Common myeloid progenitor, CD34-positive (primary cell): ENCODE data around the gene ABCA2.
"Not testable (repeated sequence)": the region's sequence is repeated elsewhere in the genome, so short reads cannot be mapped to it uniquely, and the experiment has no call there.

Experiments used
- CTCF ChIA-PET: fragments of 350-600 bp; sonication (Branson Sonifier 250); formaldehyde crosslinking; loops from one replicate; lab custom pipeline; 2021; ENCODE audit warnings: antibody characterized with exemption; lab: Charles Lee
- POLR2A ChIA-PET: fragments of 350-600 bp; sonication (Branson Sonifier 250); formaldehyde crosslinking; loops from one replicate; lab custom pipeline; 2021; ENCODE audit warnings: antibody characterized with exemption; lab: Charles Lee
- DNase-seq, 3 donors: peaks; one replicate each; pipeline versions ENCODE4 v3.0.0 to v3.0.0-alpha.2; 2013
- H3K27ac ChIP-seq, 2 experiments: 1 replicate in 1 of 2; 2 replicates in 1 of 2; pipeline ENCODE4 v1.7.0; 2013; ENCODE audit warnings: inconsistent platforms in 2 of 2, low read length in 2 of 2, mild to moderate bottlenecking in 2 of 2, low read depth in 1 of 2, moderate library complexity in 1 of 2; ENCODE audit not compliant: severe bottlenecking in 2 of 2, insufficient read depth in 1 of 2, poor library complexity in 1 of 2
- H3K27me3 ChIP-seq, 5 experiments: replicated peaks in 2 of 5; 1 replicate in 3 of 5; 2 replicates in 2 of 5; pipeline versions ENCODE4 v1.6.1 to v1.7.0; 2013; ENCODE audit warnings: low read length in 4 of 5, mild to moderate bottlenecking in 2 of 5, moderate library complexity in 2 of 5, inconsistent platforms in 1 of 5; ENCODE audit not compliant: insufficient read depth in 5 of 5, control insufficient read depth in 4 of 5
- H3K36me3 ChIP-seq, 4 experiments: 1 replicate in 2 of 4; 2 replicates in 2 of 4; pipeline versions ENCODE4 v1.6.1 to v1.7.0; 2013; ENCODE audit warnings: low read length in 3 of 4, control low read depth in 1 of 4, mild to moderate bottlenecking in 1 of 4; ENCODE audit not compliant: control insufficient read depth in 4 of 4, insufficient read depth in 4 of 4
- H3K4me1 ChIP-seq, 4 experiments: 1 replicate in 3 of 4; 2 replicates in 1 of 4; pipeline versions ENCODE4 v1.6.1 to v1.7.1; 2013; ENCODE audit warnings: low read length in 3 of 4, mild to moderate bottlenecking in 3 of 4, control low read depth in 1 of 4, inconsistent platforms in 1 of 4, moderate library complexity in 1 of 4; ENCODE audit not compliant: control insufficient read depth in 4 of 4, insufficient read depth in 4 of 4; ENCODE audit errors: control extremely low read depth in 1 of 4
- H3K4me3 ChIP-seq, 7 experiments: 1 replicate in 4 of 7; 2 replicates in 3 of 7; pipeline versions ENCODE4 v1.5.1 to v1.7.0; 2013; ENCODE audit warnings: mild to moderate bottlenecking in 7 of 7, low read length in 6 of 7, moderate library complexity in 6 of 7, inconsistent platforms in 2 of 7, low read depth in 2 of 7, control low read depth in 1 of 7; ENCODE audit not compliant: insufficient read depth in 4 of 7, control insufficient read depth in 1 of 7; ENCODE audit errors: extremely low read depth in 1 of 7
- H3K9me3 ChIP-seq, 5 experiments: 1 replicate in 4 of 5; 2 replicates in 1 of 5; pipeline versions ENCODE4 v1.6.1 to v1.7.1; 2013; ENCODE audit warnings: low read length in 4 of 5, mild to moderate bottlenecking in 2 of 5, inconsistent platforms in 1 of 5, low read depth in 1 of 5, moderate library complexity in 1 of 5; ENCODE audit not compliant: control insufficient read depth in 4 of 5, insufficient read depth in 2 of 5; ENCODE audit errors: control extremely low read depth in 1 of 5
- WGBS: methylation state at CpG from one replicate; pipeline ENCODE4 v1.1.5; 2013; ENCODE audit not compliant: insufficient coverage; 5-methylcytosine and 5-hydroxymethylcytosine counted together

Gene ABCA2

GRCh38 chr9:137007816-137008270 lies 20.2 kb downstream of the ABCA2 start:
- H3K27ac ChIP-seq, result no peak overlapping the region
- ChIA-PET POLR2A (interaction anchor here (1.5 kb wide), 1 partner anchor 11 kb away, joined by 3 read pairs; no protein-coding TSS in a partner anchor), CTCF (interaction anchor here (1.3 kb wide), 1 partner anchor 22 kb away, joined by 4 read pairs; no protein-coding TSS in a partner anchor)
- H3K27me3 ChIP-seq, result no peaks in the 10 kb centered on the region
- H3K4me3 ChIP-seq, result no peak overlapping the region
- WGBS, result 96% methylated on average over 13 of the region's 13 CpGs
- no peaks in the 10 kb centered on the region for H3K9me3 ChIP-seq
- H3K4me1 ChIP-seq, result peaks cover 0 to 17% (median 15%) of the 10 kb centered on the region in 4 experiments
- DNase-seq, result no peak
- H3K36me3 ChIP-seq, result peaks cover 0 to 42% (median 17%) of the 10 kb centered on the region in 4 experiments

GRCh38 chr9:137007108-137007815 lies 20.8 kb downstream of the ABCA2 start:
- POLR2A ChIA-PET, result interaction anchor here (0.7 to 1.3 kb wide), 2 partner anchors 11 to 14 kb away, joined by 3 read pairs; partner anchors contain the start of gene CLIC3

GRCh38 chr9:137006116-137007003 lies 21.7 kb downstream of the ABCA2 start:
- ChIA-PET POLR2A (interaction anchor here (0.7 to 1.3 kb wide), 2 partner anchors 10 to 15 kb away, joined by 3 read pairs; partner anchors contain the start of gene CLIC3), CTCF (interaction anchor here (1.0 to 1.7 kb wide), 3 partner anchors 8 to 29 kb away, joined by 3 to 7 read pairs (median 4); no protein-coding TSS in a partner anchor)
- peak; percentile 44 to 72 (median 72) for DNase-seq
- Histone ChIP-seq H3K9me3 (no peaks in the 10 kb centered on the region), H3K27me3 (no peaks in the 10 kb centered on the region), H3K4me1 (peaks cover 0 to 17% (median 15%) of the 10 kb centered on the region in 4 experiments), H3K4me3 (peak overlapping the region in 2 of 7 experiments; percentile 14 to 34), H3K36me3 (peaks cover 0 to 29% (median 11%) of the 10 kb centered on the region in 4 experiments), H3K27ac (no peak overlapping the region)
- 57% methylated on average over 18 of the region's 24 CpGs for WGBS

More at GRCh38 chr9:137007108-137007815, 20.8 kb downstream of the ABCA2 start:
- Histone ChIP-seq H3K4me3 (peak overlapping the region in 1 of 7 experiments; percentile 11), H3K27me3 (no peaks in the 10 kb centered on the region), H3K4me1 (peaks cover 0 to 17% (median 15%) of the 10 kb centered on the region in 4 experiments), H3K9me3 (no peaks in the 10 kb centered on the region), H3K27ac (no peak overlapping the region), H3K36me3 (peaks cover 0 to 37% (median 14%) of the 10 kb centered on the region in 4 experiments)
- WGBS, result 96% methylated on average over 24 of the region's 30 CpGs
- CTCF ChIA-PET, result interaction anchor here (1.3 to 1.7 kb wide), 2 partner anchors 23 to 28 kb away, joined by 4 to 7 read pairs; no protein-coding TSS in a partner anchor
- no peak for DNase-seq

GRCh38 chr9:137004285-137004684 lies 23.8 kb downstream of the ABCA2 start:
- H3K4me3 ChIP-seq, H3K27me3 ChIP-seq, H3K9me3 ChIP-seq, H3K27ac ChIP-seq, POLR2A ChIA-PET, DNase-seq: not testable (repeated sequence)
- 76% methylated on average over 7 of the region's 17 CpGs for WGBS
- peaks cover 0 to 30% (median 27%) of the 10 kb centered on the region in 4 experiments for H3K4me1 ChIP-seq
- CTCF ChIA-PET, result interaction anchor here (1.6 to 1.9 kb wide), 3 partner anchors 25 to 56 kb away, joined by 4 to 6 read pairs (median 5); no protein-coding TSS in a partner anchor
- peaks cover 0 to 14% (median 6%) of the 10 kb centered on the region in 4 experiments for H3K36me3 ChIP-seq

- POLR2A ChIA-PET, result no interaction called here
- WGBS, result 94% methylated on average over 10 of the region's 10 CpGs
- Histone ChIP-seq H3K9me3 (no peaks in the 10 kb centered on the region), H3K36me3 (peaks cover 0 to 4% (median 2%) of the 10 kb centered on the region in 4 experiments), H3K27ac (no peak overlapping the region), H3K27me3 (peaks cover 0 to 2% (median 0%) of the 10 kb centered on the region in 5 experiments), H3K4me1 (peaks cover 0 to 38% (median 33%) of the 10 kb centered on the region in 4 experiments), H3K4me3 (no peak overlapping the region)
- CTCF ChIA-PET, result interaction anchor here (0.9 to 1.8 kb wide), 7 partner anchors 9 to 52 kb away, joined by 3 to 7 read pairs (median 4); no protein-coding TSS in a partner anchor
- no peak for DNase-seq
Measured at GRCh38 chr9:137002646-137003041, 25.4 kb downstream of the ABCA2 start.

GRCh38 chr9:137001857-137002645 lies 26.0 kb downstream of the ABCA2 start:
- CTCF ChIA-PET, result interaction anchor here (0.9 to 2.5 kb wide), 6 partner anchors 8 to 54 kb away, joined by 3 to 11 read pairs (median 4); no protein-coding TSS in a partner anchor
- Histone ChIP-seq H3K4me3 (no peak overlapping the region), H3K36me3 (no peaks in the 10 kb centered on the region), H3K4me1 (peaks cover 0 to 44% (median 39%) of the 10 kb centered on the region in 4 experiments), H3K27ac (no peak overlapping the region), H3K9me3 (no peaks in the 10 kb centered on the region), H3K27me3 (peaks cover 0 to 8% (median 0%) of the 10 kb centered on the region in 5 experiments)
- WGBS, result 93% methylated on average over 12 of the region's 20 CpGs
- POLR2A ChIA-PET, result no interaction called here
- DNase-seq, result no peak
